Subcutaneous abdominal adipose tissue (tissue), 5 donors: ENCODE results near the gene MATN4.

Experiments
- H3K27ac ChIP-seq: one replicate; pipeline ENCODE4 v1.7.0; 2013; ENCODE audit warnings: low read depth, mild to moderate bottlenecking, inconsistent platforms, low read length, moderate library complexity
- H3K27me3 ChIP-seq, 5 donors: one replicate each; pipeline ENCODE4 v1.7.0; 2013; ENCODE audit warnings: low read length in 5 of 5, inconsistent platforms in 1 of 5; ENCODE audit not compliant: control insufficient read depth in 5 of 5, insufficient read depth in 4 of 5
- H3K36me3 ChIP-seq, 5 donors: one replicate each; pipeline ENCODE4 v1.7.0; 2013; ENCODE audit warnings: low read length in 5 of 5; ENCODE audit not compliant: control insufficient read depth in 5 of 5, insufficient read depth in 5 of 5
- H3K4me1 ChIP-seq, 5 donors: one replicate each; pipeline ENCODE4 v1.7.0; 2013; ENCODE audit warnings: low read length in 5 of 5, mild to moderate bottlenecking in 3 of 5, moderate library complexity in 1 of 5; ENCODE audit not compliant: control insufficient read depth in 5 of 5, insufficient read depth in 5 of 5
- H3K4me3 ChIP-seq, 5 donors: one replicate each; pipeline ENCODE4 v1.7.0; 2013; ENCODE audit warnings: low read length in 5 of 5, low read depth in 1 of 5
- H3K9ac ChIP-seq, 5 donors: one replicate each; pipeline ENCODE4 v1.7.0; 2013; ENCODE audit warnings: low read length in 5 of 5, mild to moderate bottlenecking in 4 of 5, moderate library complexity in 3 of 5
- H3K9me3 ChIP-seq, 5 donors: one replicate each; pipeline ENCODE4 v1.7.0; 2013; ENCODE audit warnings: low read length in 5 of 5; ENCODE audit not compliant: control insufficient read depth in 5 of 5
- donor health status: healthy.
- donor health status: healthy.
- donor health status: healthy.
- donor health status: healthy.
- donor health status: healthy.

The MATN4 gene

DNA sequence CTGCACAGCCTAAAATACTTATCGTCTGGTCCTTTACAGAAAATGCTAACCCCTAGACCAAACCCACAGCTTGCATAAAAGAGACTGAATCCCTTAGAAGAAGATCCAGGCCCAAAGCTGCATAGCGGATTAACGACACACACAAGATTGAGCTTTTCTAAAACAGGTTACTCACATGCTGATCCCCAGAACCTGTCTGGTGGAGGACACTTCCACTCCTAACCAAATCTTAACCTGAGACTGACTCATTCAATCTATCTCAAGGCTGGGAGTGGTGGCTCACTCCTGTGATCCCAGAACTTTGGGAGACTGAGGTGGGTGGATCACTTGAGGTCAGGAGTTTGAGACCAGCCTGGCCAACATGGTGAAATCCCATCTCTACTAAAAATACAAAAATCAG is 50.9 kb downstream of the MATN4 start:
- H3K4me1 ChIP-seq, result peaks cover 2 to 13% (median 9%) of the 10 kb centered on the region in 5 donors
- no peak overlapping the region for H3K9ac ChIP-seq
- no peaks in the 10 kb centered on the region for H3K36me3 ChIP-seq
- H3K27me3 ChIP-seq, result peaks cover 0 to 13% (median 3%) of the 10 kb centered on the region in 5 donors
- H3K9me3 ChIP-seq, result no peaks in the 10 kb centered on the region
- no peak overlapping the region for H3K27ac ChIP-seq
- H3K4me3 ChIP-seq, result no peak overlapping the region

DNA sequence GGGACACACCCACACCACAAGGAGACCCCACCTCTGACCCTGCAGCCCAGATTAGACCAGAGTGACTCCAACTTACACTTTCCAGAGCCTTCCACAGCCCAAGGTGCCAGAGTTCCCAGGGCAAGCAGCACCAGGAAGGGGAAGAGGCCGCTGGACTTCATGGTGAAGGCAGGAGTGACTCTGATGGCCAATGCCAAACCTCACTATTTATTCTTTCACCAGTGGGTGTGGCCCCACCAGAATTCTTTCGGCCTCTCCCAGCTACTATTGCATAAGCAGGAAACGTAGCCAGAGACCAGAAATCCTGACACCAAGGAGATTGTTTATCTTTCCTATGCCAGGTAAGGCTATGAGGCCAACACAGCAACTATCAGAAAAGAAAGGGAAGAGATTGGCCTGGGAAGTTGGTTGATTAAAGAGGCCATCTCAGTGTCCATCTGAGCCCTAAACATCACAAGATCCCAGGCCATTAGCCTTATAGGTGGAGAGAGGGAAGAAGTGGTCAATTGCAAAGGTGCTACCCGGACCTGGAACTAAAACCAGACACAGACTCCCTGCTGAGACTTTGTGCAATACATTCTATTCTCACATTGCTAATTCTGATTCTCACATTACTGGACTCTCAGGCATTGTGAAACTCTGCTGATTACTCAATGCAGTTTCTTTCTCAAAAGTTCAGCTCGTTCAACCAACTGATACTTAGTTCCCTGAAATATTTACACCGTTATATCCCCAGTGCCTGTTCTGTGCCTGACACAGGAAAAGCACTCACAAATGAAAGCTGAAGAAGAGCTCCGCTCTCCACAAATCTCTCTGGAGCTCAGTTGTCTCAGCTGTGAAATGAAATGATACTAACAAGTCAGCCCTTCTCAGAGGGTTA is 53.5 kb downstream of the MATN4 start, which contains the start of gene SLPI:
TSS of gene SLPI (minus strand) at position 182 of the 880 bp plus-strand sequence. CDS start at position 161, 21 bp downstream.
- Histone ChIP-seq H3K4me3 (peak within 1 kb of the TSS in 2 of 5 donors; percentile 12 to 26), H3K27me3 (peaks cover 0 to 10% (median 2%) of the 10 kb centered on the region in 5 donors), H3K9ac (no peak within 1 kb of the TSS), H3K4me1 (peaks cover 2 to 13% (median 9%) of the 10 kb centered on the region in 5 donors), H3K9me3 (no peaks in the 10 kb centered on the region), H3K27ac (no peak within 1 kb of the TSS), H3K36me3 (no peaks in the 10 kb centered on the region)

DNA sequence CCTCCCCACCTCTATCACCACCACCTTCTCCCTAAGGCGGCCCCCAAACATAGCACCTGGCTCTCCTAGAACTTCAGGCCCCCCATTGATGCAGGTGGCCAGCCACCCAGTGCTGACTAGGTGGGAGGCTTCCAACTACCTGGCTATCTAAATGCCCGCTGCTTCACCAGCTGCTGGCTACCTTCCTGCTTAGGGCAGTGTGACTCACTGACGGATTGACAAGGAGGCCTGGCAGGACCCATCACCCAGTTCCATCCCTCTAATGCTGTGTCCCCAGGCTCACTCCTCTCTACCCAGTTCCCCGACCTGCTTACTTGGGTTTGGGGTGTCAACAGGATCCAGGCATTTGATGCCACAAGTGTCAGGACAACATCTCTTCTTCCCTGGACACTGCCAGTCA is 54.8 kb downstream of the MATN4 start:
- Histone ChIP-seq H3K27ac (no peak overlapping the region), H3K4me1 (peaks cover 2 to 13% (median 9%) of the 10 kb centered on the region in 5 donors), H3K9me3 (no peaks in the 10 kb centered on the region), H3K27me3 (peaks cover 0 to 7% (median 0%) of the 10 kb centered on the region in 5 donors), H3K36me3 (no peaks in the 10 kb centered on the region), H3K4me3 (no peak overlapping the region), H3K9ac (no peak overlapping the region)

DNA sequence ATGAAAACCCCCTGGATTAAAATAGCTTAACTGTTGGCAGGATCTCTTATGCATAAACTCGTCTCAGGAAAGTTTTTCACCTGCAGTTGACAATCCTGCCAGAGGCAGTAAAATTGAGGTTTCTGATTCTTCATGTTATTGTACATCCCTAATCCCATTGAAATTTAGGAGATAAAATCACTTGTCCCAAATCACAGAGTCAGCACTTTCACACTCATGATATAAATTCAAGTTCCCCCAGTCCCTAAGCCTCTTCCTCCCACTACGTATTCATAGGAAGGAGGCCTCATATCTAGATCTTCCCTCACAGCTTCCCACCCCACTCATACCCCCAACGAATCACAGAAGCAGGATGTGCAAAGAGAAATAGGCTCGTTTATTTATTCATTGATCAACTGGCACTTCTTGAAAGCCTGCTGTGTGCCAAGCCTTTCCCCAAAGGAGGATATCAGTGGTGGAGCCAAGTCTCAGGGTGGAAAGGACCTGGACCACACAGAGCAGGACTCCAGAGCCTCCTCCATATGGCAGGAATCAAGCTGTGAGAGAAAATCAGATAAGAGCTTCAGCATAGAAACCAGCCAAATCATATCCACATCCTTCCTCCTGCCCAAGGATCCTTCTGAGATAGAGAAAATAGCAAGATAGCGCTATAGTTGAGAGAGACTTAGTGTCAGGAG is 56.1 kb downstream of the MATN4 start:
- no peak overlapping the region for H3K4me3 ChIP-seq

DNA sequence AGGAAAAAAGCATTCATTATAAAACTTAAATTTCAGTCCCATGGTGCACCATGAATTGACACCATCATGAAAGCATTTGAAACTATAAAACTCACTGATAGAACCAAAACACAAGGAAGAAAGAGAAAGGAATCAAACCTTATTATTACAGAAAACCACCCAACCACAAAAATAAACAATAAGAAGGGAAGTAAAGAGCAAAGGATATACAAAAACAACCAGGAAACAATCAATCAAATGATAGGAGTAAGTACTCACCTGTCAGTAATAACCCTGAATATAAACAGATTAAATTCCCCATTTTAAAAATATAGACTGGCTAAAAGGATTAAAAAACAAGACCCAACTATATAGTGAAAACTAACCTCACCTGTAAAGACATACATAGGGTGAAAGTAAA is 59.5 kb downstream of the MATN4 start:
- Histone ChIP-seq H3K4me3 (no peak overlapping the region), H3K27ac (no peak overlapping the region), H3K27me3 (peaks cover 0 to 15% (median 8%) of the 10 kb centered on the region in 5 donors), H3K36me3 (no peaks in the 10 kb centered on the region), H3K9me3 (no peaks in the 10 kb centered on the region), H3K9ac (no peak overlapping the region), H3K4me1 (no peaks in the 10 kb centered on the region)

More for the DNA sequence above, 56.1 kb downstream of the MATN4 start:
- peaks cover 2 to 13% (median 9%) of the 10 kb centered on the region in 5 donors for H3K4me1 ChIP-seq
- no peak overlapping the region for H3K9ac ChIP-seq
- H3K36me3 ChIP-seq, result no peaks in the 10 kb centered on the region
- no peaks in the 10 kb centered on the region for H3K9me3 ChIP-seq
- H3K27me3 ChIP-seq, result peaks cover 0 to 7% (median 0%) of the 10 kb centered on the region in 5 donors
- H3K27ac ChIP-seq, result no peak overlapping the region

DNA sequence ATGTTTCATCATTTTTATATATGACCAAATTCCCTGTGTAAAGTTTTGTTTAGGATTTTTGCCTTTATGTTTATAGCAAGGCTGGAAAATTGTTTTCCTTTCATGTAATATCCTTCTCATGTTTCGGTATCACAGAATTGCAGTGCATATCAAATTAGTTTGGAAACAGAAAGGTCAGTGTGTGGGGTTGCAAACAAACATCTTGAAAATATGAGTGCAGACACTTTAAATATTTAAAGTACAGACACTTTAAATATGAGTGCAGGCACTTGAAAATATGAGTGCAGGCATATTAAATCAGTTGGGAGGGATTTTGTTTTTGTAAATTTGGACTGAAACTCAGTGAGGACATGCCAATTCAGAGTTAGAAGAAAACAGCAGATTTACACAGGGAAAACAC is 60.2 kb downstream of the MATN4 start:
- Histone ChIP-seq H3K36me3 (no peaks in the 10 kb centered on the region), H3K27ac (no peak overlapping the region), H3K4me3 (no peak overlapping the region), H3K9ac (no peak overlapping the region), H3K9me3 (no peaks in the 10 kb centered on the region), H3K4me1 (no peaks in the 10 kb centered on the region), H3K27me3 (peaks cover 0 to 11% (median 8%) of the 10 kb centered on the region in 5 donors)

DNA sequence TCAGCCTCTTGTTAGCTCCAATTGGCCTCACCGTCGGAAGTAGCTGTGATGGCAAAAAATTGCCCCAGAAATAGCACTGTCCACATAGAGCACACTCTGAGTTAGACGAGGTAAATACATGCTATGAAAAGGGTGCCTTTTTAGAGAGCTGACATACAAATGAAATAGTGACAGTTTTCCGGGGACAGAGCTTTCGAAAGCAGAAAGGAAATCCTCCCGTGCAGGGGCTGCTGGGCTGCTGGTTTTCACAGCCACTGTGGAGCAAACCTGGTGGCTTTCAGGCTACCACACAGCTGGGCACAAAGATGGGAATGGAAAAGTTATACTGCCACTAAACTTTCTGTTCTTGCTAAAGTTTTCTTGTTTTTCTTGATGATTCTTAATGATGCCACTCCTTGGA is 62.0 kb downstream of the MATN4 start:
- no peaks in the 10 kb centered on the region for H3K9me3 ChIP-seq
- H3K27me3 ChIP-seq, result peaks cover 0 to 11% (median 8%) of the 10 kb centered on the region in 5 donors
- H3K27ac ChIP-seq, result no peak overlapping the region
- H3K9ac ChIP-seq, result no peak overlapping the region
- H3K36me3 ChIP-seq, result no peaks in the 10 kb centered on the region
- H3K4me3 ChIP-seq, result no peak overlapping the region
- no peaks in the 10 kb centered on the region for H3K4me1 ChIP-seq
